Measurements from ENCODE around the gene TLX2. TPM values are rescaled to one million over a fixed set of nuclear protein-coding genes. Genes with fewer than 3 reads are reported as not detected.
"Not testable (repeated sequence)": the region's sequence is repeated elsewhere in the genome, so short reads cannot be mapped to it uniquely, and the experiment has no call there.

Gene TLX2
- 1 to 10 TPM; 1.2 to 2.5 (median 1.8) TPM for total RNA-seq
- 1 to 10 TPM in 1 of 3 donors, not detected in 2; 1.0 TPM for polyA plus RNA-seq

DNA sequence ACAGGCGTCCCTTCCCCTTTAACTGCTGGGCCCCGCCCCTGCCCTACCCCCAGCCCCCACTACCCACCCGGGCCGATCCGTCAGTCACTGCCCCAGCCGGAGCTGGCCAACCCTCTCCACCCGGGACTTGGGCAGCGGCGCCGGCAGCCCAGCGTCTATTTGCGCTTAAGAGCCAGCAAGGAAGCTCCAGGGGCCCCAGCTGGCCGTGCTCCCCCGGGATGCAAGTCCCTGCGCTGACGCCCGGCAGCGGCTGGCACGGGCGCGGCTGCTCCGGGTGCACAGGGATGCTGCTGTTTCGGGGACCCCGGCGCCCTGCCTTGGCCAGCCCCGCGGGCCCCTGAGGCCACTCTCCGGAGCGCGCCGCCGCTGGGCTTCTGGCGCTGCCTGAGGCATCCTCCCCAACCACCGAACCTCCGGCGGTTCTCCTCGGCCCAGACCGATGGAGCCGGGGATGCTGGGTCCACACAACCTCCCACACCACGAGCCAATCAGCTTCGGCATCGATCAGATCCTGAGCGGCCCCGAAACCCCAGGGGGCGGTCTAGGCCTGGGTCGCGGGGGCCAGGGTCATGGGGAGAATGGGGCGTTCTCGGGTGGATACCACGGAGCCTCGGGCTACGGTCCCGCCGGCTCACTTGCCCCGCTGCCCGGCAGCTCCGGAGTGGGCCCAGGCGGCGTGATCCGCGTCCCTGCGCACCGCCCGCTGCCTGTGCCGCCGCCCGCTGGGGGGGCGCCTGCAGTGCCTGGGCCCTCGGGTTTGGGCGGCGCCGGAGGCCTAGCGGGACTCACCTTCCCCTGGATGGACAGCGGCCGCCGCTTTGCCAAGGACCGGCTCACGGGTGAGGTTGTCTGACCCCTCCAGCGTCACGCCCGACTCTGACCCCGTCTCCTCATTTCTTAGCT, at the start of gene TLX2:
Gene TLX2, plus strand, starts transcription at position 83 of the 903 bp plus-strand sequence. Its CDS starts 357 bp downstream, at position 440.
- Histone ChIP-seq H3K4me1 (peaks cover 0 to 36% (median 29%) of the 10 kb centered on the region in 4 donors), H3K4me3 (peak within 1 kb of the TSS in 1 of 4 donors; percentile 8), H3K36me3 (no peaks in the 10 kb centered on the region), H3K9me3 (no peaks in the 10 kb centered on the region), H3K27ac (no peak within 1 kb of the TSS), H3K27me3 (peaks cover 51 to 100% (median 97%) of the 10 kb centered on the region in 3 donors)
- TF ChIP-seq EP300 (IDR thresholded peaks at IDR 0.05) (no peak), POLR2AphosphoS5 (IDR thresholded peaks at IDR 0.05) (no peak)
- TF ChIP-seq, protein P1, sequence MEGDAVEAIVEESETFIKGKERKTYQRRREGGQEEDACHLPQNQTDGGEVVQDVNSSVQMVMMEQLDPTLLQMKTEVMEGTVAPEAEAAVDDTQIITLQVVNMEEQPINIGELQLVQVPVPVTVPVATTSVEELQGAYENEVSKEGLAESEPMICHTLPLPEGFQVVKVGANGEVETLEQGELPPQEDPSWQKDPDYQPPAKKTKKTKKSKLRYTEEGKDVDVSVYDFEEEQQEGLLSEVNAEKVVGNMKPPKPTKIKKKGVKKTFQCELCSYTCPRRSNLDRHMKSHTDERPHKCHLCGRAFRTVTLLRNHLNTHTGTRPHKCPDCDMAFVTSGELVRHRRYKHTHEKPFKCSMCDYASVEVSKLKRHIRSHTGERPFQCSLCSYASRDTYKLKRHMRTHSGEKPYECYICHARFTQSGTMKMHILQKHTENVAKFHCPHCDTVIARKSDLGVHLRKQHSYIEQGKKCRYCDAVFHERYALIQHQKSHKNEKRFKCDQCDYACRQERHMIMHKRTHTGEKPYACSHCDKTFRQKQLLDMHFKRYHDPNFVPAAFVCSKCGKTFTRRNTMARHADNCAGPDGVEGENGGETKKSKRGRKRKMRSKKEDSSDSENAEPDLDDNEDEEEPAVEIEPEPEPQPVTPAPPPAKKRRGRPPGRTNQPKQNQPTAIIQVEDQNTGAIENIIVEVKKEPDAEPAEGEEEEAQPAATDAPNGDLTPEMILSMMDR (IDR thresholded peaks at IDR 0.05): no peak
- intact Hi-C loops (cut with DNase I): no loop called here
- 3 to 4% methylated on average over 82 of the region's 82 CpGs for WGBS, 2 donors
- DNase-seq: peak; percentile 54

DNA sequence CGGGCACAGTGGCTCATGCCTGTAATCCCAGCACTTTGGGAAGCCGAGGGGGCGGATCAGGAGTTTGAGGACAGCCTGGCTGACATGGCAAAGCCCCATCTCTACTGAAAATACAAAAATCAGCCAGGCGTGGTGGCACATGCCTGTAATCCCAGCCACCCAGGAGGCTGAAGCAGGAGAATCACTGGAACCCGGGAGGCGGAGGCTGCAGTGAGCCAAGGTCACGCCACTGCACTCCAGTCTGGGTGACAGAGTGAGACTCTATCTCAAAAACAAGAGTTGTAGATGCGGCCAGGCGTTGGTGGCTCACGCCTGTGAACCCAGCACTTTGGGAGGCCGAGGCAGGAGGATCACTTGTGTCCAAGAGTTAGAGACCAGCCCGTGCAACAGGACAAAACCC, 43.5 kb upstream of the TLX2 start:
- not testable (repeated sequence) for H3K4me3 ChIP-seq, DNase-seq, H3K27ac ChIP-seq, H3K27me3 ChIP-seq, H3K9me3 ChIP-seq
- intact Hi-C loops (cut with DNase I): loop anchor here (10.0 kb wide), 2 partner anchors 546 to 646 kb away; partner anchors contain the start of genes DGUOK and STAMBP
- 92 to 96% methylated on average over 12 of the region's 12 CpGs for WGBS, 2 donors
- H3K4me1 ChIP-seq: peaks cover 0 to 28% (median 27%) of the 10 kb centered on the region in 4 donors
- H3K36me3 ChIP-seq: peaks cover 0 to 18% (median 15%) of the 10 kb centered on the region in 4 donors

DNA sequence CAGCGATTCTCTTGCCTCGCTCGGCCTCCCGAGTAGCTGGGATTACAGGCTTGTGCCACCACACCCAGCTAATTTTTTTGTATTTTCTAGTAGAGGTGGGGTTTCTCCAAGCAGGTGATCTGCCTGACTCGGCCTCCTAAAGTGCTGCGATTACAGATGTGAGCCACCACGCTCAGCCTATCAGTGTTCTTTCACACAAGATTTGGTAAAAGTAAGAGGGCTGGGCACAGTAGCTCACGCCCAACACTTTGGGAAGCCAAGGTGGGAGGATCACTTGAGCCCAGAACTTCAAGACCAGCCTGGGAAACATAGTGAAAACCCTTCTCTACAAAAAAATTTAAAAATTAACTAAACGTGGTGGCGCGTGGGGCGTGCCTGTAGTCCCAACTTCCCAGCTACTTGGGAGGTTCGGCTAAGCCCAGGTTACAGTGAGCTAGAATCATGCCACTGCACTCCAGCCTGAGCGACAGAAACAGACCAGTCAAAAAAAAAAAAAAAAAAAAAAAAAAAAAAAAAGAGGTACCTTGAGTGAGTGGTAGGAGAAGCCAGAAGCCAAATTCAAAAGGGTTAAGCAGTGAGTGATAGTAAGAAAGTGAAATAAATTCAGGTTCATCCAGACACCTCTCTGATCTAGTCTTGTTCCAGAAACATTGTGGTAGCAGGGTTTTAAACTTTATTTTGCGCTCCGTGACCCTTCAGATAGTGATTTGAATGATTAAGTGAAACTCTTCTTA, 42.8 kb upstream of the TLX2 start:
- intact Hi-C loops (cut with DNase I): loop anchor here (10.0 kb wide), 2 partner anchors 547 to 647 kb away; partner anchors contain the start of genes DGUOK and STAMBP
- 17 to 58% methylated on average over 16 of the region's 16 CpGs for WGBS, 2 donors

DNA sequence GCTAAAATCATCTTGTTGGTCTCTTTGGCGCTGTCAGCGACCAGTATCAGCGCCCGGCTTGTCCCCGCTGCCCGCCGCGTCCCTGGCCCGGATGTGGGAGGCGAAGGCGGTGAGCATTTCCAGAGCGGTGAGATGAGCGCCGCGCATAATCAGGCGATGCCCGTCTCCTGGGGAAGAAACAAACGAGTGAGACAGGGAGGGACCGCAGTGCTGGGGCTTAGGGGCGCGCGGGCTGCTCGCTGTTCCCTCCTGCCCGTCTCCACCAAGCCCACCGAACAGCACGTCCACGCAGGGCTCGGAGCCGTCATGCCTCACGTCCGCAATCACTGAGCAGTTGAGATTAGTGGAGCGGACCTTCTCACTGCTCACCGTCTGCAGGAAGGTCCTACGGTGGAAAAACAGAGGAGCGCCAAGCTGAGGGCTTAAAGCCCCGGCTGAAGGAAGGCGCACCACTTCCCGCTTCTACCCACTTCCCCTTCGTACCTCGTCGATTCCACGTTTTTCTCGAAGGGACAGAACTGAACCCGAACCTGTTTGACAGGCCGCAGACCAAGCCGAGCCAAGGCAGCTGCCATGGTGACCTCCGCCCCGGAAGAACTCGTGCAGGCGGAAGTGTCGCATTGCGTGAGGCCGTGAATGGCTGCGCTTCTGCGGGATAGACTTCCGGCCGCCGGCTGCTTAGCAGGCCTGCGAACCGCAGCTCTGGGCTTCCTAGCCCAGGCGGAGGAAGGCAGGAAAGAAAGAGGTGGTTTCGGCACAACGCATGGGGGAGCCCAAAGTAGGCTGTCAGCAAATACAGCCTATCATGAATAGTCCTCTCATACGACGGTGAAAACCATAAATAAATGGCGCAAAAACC, 41.9 kb upstream of the TLX2 start, which contains the start of gene MRPL53:
Gene MRPL53, minus strand, starts transcription at position 595 of the 859 bp plus-strand sequence. Its CDS starts 20 bp downstream, at position 575.
- WGBS, 2 donors: 0 to 1% methylated on average over 66 of the region's 66 CpGs
- peak; percentile 96 for DNase-seq
- peak within 1 kb of the TSS; percentile 85 to 92 (median 88) for H3K27ac ChIP-seq
- no peaks in the 10 kb centered on the region for H3K9me3 ChIP-seq
- H3K36me3 ChIP-seq: peaks cover 0 to 29% (median 17%) of the 10 kb centered on the region in 4 donors
- H3K27me3 ChIP-seq: no peaks in the 10 kb centered on the region
- intact Hi-C loops (cut with DNase I): loop anchor here (10.0 kb wide), 2 partner anchors 548 to 648 kb away; partner anchors contain the start of genes DGUOK and STAMBP
- TF ChIP-seq POLR2AphosphoS5 (IDR thresholded peaks at IDR 0.05) (peak; percentile 88 to 99 (median 96)), EP300 (IDR thresholded peaks at IDR 0.05) (no peak), POLR2A (IDR thresholded peaks at IDR 0.05) (peak; percentile 82 to 85)
- TF ChIP-seq, protein P1 (IDR thresholded peaks at IDR 0.05): no peak
- H3K4me3 ChIP-seq: peak within 1 kb of the TSS; percentile 43 to 71 (median 64)
- peaks cover 0 to 23% (median 21%) of the 10 kb centered on the region in 4 donors for H3K4me1 ChIP-seq

More for the DNA sequence above, 42.8 kb upstream of the TLX2 start:
- no peak for DNase-seq
- Histone ChIP-seq H3K36me3 (peaks cover 0 to 22% (median 16%) of the 10 kb centered on the region in 4 donors), H3K9me3 (no peaks in the 10 kb centered on the region), H3K27ac (peak overlapping the region; percentile 85 to 92 (median 88)), H3K4me3 (peak overlapping the region; percentile 43 to 71 (median 64)), H3K4me1 (peaks cover 0 to 23% (median 21%) of the 10 kb centered on the region in 4 donors), H3K27me3 (no peaks in the 10 kb centered on the region)
- TF ChIP-seq, protein P1 (IDR thresholded peaks at IDR 0.05): no peak
- TF ChIP-seq POLR2AphosphoS5 (IDR thresholded peaks at IDR 0.05) (no peak), POLR2A (IDR thresholded peaks at IDR 0.05) (no peak), EP300 (IDR thresholded peaks at IDR 0.05) (no peak)

Measured in sigmoid colon (tissue), 7 donors.